Breast epithelium (tissue), 4 donors: ENCODE data around the gene PIH1D1. TPM values are rescaled to one million over a fixed set of nuclear protein-coding genes. Genes with fewer than 3 reads are reported as not detected.
A peak's percentile ranks its signal among the peaks of the same experiment; 100 is the strongest.

Source experiments
- DNase-seq, 2 donors: peaks; one replicate each; pipeline ENCODE4 v3.0.0-alpha.2; 2019; ENCODE audit warnings: low spot score in 2 of 2
- H3K27ac ChIP-seq, 2 donors: fragments of 200-600 bp; sonication (generic) in 1 of 2; one replicate each; pipeline ENCODE4 v1.5.1; 2016 to 2019; ENCODE audit warnings: mild to moderate bottlenecking in 1 of 2
- H3K27me3 ChIP-seq, 2 donors: fragments of 200-600 bp; sonication (generic) in 1 of 2; one replicate each; pipeline versions ENCODE4 v1.5.1 to v1.6.0; 2017 to 2019; ENCODE audit warnings: control low read depth in 1 of 2, mild to moderate bottlenecking in 1 of 2
- H3K36me3 ChIP-seq: fragments of 200-600 bp; one replicate; pipeline ENCODE4 v1.5.1; 2019
- H3K4me1 ChIP-seq, 2 donors: fragments of 200-600 bp; sonication (generic); one replicate each; pipeline ENCODE4 v1.5.1; 2016 to 2019; ENCODE audit warnings: control low read depth in 1 of 2
- H3K4me3 ChIP-seq, 3 donors: fragments of 200-600 bp; sonication (generic); 1 replicate in 2 of 3; 2 replicates in 1 of 3; pipeline ENCODE4 v1.5.1; 2016 to 2019; ENCODE audit warnings: mild to moderate bottlenecking in 3 of 3, moderate library complexity in 2 of 3
- H3K9me3 ChIP-seq, 2 donors: fragments of 200-600 bp; sonication (generic) in 1 of 2; one replicate each; pipeline ENCODE4 v1.5.1; 2016 to 2019; ENCODE audit warnings: control low read depth in 1 of 2
- POLR2A ChIP-seq: fragments of 450-650 bp; IDR thresholded peaks from one replicate; pipeline ENCODE4 v1.6.1; 2016; ENCODE audit warnings: antibody characterized with exemption, mild to moderate bottlenecking, moderate library complexity
- POLR2AphosphoS5 ChIP-seq, 3 donors: sonication (generic); formaldehyde crosslinking; IDR thresholded peaks; one replicate each; pipeline ENCODE4 v1.6.1; 2017; ENCODE audit warnings: antibody characterized with exemption in 3 of 3
- intact Hi-C: fragments of 100-400 bp; cut with DNase I; formaldehyde crosslinking; loops from one replicate; pipeline ENCODE4 v1.15.1; 2023; ENCODE audit warnings: low total_unique reads
- total RNA-seq, 3 donors: library from RNA; depleted of rRNA; stranded (reverse); fragments of >200 nt; gene quantifications; one replicate each; pipeline ENCODE4 v1.1.0, GENCODE V29; 2016
- TF ChIP-seq, protein P1 (sequence below), 3 donors: fragments of 450-650 bp; IDR thresholded peaks; one replicate each; pipeline ENCODE4 v1.5.1; 2016 to 2017; ENCODE audit warnings: antibody characterized with exemption in 3 of 3, mild to moderate bottlenecking in 3 of 3, moderate library complexity in 3 of 3

Gene PIH1D1
- total RNA-seq, 3 donors from 2014 or later: 94.4 to 121 (median 106) TPM

GRCh38 chr19:49433240-49433901 is 18.2 kb downstream of the PIH1D1 start:
- Histone ChIP-seq H3K4me3 (no peak overlapping the region), H3K36me3 (no peaks in the 10 kb centered on the region), H3K9me3 (no peaks in the 10 kb centered on the region), H3K27me3 (peaks cover 8 to 74% of the 10 kb centered on the region in 2 donors), H3K27ac (no peak overlapping the region), H3K4me1 (peaks cover under 1 to 2% of the 10 kb centered on the region in 2 donors)
- no peak for DNase-seq
- TF ChIP-seq POLR2AphosphoS5 (IDR thresholded peaks at IDR 0.05): no peak
- TF ChIP-seq POLR2A: no peak
- TF ChIP-seq, protein P1, sequence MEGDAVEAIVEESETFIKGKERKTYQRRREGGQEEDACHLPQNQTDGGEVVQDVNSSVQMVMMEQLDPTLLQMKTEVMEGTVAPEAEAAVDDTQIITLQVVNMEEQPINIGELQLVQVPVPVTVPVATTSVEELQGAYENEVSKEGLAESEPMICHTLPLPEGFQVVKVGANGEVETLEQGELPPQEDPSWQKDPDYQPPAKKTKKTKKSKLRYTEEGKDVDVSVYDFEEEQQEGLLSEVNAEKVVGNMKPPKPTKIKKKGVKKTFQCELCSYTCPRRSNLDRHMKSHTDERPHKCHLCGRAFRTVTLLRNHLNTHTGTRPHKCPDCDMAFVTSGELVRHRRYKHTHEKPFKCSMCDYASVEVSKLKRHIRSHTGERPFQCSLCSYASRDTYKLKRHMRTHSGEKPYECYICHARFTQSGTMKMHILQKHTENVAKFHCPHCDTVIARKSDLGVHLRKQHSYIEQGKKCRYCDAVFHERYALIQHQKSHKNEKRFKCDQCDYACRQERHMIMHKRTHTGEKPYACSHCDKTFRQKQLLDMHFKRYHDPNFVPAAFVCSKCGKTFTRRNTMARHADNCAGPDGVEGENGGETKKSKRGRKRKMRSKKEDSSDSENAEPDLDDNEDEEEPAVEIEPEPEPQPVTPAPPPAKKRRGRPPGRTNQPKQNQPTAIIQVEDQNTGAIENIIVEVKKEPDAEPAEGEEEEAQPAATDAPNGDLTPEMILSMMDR (IDR thresholded peaks at IDR 0.05): no peak
- intact Hi-C loops: loop anchor here (10.0 kb wide), 1 partner anchor 179 kb away; no protein-coding TSS in a partner anchor

GRCh38 chr19:49432141-49433073 is 19.2 kb downstream of the PIH1D1 start:
- H3K4me3 ChIP-seq: peak overlapping the region in 1 of 3 donors; percentile 35
- H3K36me3 ChIP-seq: no peaks in the 10 kb centered on the region
- H3K9me3 ChIP-seq: no peaks in the 10 kb centered on the region
- peaks cover 12 to 79% of the 10 kb centered on the region in 2 donors for H3K27me3 ChIP-seq
- no peak for TF ChIP-seq POLR2AphosphoS5 (IDR thresholded peaks at IDR 0.05)
- TF ChIP-seq, protein P1 (IDR thresholded peaks at IDR 0.05): no peak
- TF ChIP-seq POLR2A: no peak
- peaks cover 5 to 6% of the 10 kb centered on the region in 2 donors for H3K4me1 ChIP-seq
- no peak for DNase-seq
- intact Hi-C loops: loop anchor here (10.0 kb wide), 1 partner anchor 178 kb away; no protein-coding TSS in a partner anchor
- no peak overlapping the region for H3K27ac ChIP-seq

- Histone ChIP-seq H3K4me1 (peaks cover 5 to 6% of the 10 kb centered on the region in 2 donors), H3K27me3 (peaks cover 15 to 79% of the 10 kb centered on the region in 2 donors), H3K4me3 (no peak overlapping the region), H3K9me3 (no peaks in the 10 kb centered on the region), H3K36me3 (no peaks in the 10 kb centered on the region), H3K27ac (no peak overlapping the region)
- no peak for TF ChIP-seq POLR2A
- TF ChIP-seq, protein P1 (IDR thresholded peaks at IDR 0.05): no peak
- TF ChIP-seq POLR2AphosphoS5 (IDR thresholded peaks at IDR 0.05): no peak
- intact Hi-C loops: loop anchor here (10.0 kb wide), 1 partner anchor 177 kb away; no protein-coding TSS in a partner anchor
- no peak for DNase-seq
Observed at GRCh38 chr19:49431330-49431749, 20.3 kb downstream of the PIH1D1 start.

- Histone ChIP-seq H3K4me1 (peaks cover 5 to 6% of the 10 kb centered on the region in 2 donors), H3K27me3 (peaks cover 17 to 79% of the 10 kb centered on the region in 2 donors), H3K36me3 (no peaks in the 10 kb centered on the region), H3K27ac (no peak overlapping the region), H3K4me3 (no peak overlapping the region), H3K9me3 (no peaks in the 10 kb centered on the region)
- no peak for DNase-seq
- TF ChIP-seq POLR2A (no peak), POLR2AphosphoS5 (IDR thresholded peaks at IDR 0.05) (no peak)
- TF ChIP-seq, protein P1 (IDR thresholded peaks at IDR 0.05): no peak
- intact Hi-C loops: loop anchor here (10.0 kb wide), 1 partner anchor 176 kb away; no protein-coding TSS in a partner anchor
Observed at GRCh38 chr19:49430678-49431329, 20.8 kb downstream of the PIH1D1 start.
